GM19397 (cell line): ENCODE results near the gene MAP3K20.
"Not testable (repeated sequence)": the region's sequence is repeated elsewhere in the genome, so short reads cannot be mapped to it uniquely, and the experiment has no call there.

ENCODE experiments used
- ATAC-seq: cut with Tn5 transposase; IDR thresholded peaks from one replicate; pipeline ENCODE4 v1.9.1; 2021; ENCODE audit warnings: mild to moderate bottlenecking, moderate library complexity; ENCODE audit not compliant: unreplicated experiment

Gene MAP3K20

GRCh38 chr2:173086518-173087213, 11.0 kb downstream of the MAP3K20 start:
- ATAC-seq: no peak

GRCh38 chr2:173087214-173087581, 11.6 kb downstream of the MAP3K20 start:
- ATAC-seq: no peak

- no peak for ATAC-seq
Observed at GRCh38 chr2:173087793-173088496, 12.3 kb downstream of the MAP3K20 start.

GRCh38 chr2:173090276-173090877, 14.7 kb downstream of the MAP3K20 start:
- no peak for ATAC-seq

- ATAC-seq: no peak
Observed at GRCh38 chr2:173090973-173091660, 15.5 kb downstream of the MAP3K20 start.

- no peak for ATAC-seq
Observed at GRCh38 chr2:173091910-173092309, 16.3 kb downstream of the MAP3K20 start.

- ATAC-seq: no peak
Observed at GRCh38 chr2:173092844-173093402, 17.3 kb downstream of the MAP3K20 start.

GRCh38 chr2:173093617-173094016, 18.0 kb downstream of the MAP3K20 start:
- ATAC-seq: not testable (repeated sequence)

- no peak for ATAC-seq
Observed at GRCh38 chr2:173094731-173095130, 19.1 kb downstream of the MAP3K20 start.

- ATAC-seq: no peak
Observed at GRCh38 chr2:173095356-173095755, 19.7 kb downstream of the MAP3K20 start.

GRCh38 chr2:173099271-173099670, 23.6 kb downstream of the MAP3K20 start:
- ATAC-seq: no peak

GRCh38 chr2:173099804-173100203, 24.2 kb downstream of the MAP3K20 start:
- no peak for ATAC-seq

GRCh38 chr2:173101687-173102086, 26.0 kb downstream of the MAP3K20 start:
- ATAC-seq: no peak

- ATAC-seq: no peak
Observed at GRCh38 chr2:173104156-173104555, 28.5 kb downstream of the MAP3K20 start.

- no peak for ATAC-seq
Observed at GRCh38 chr2:173106959-173107628, 31.4 kb downstream of the MAP3K20 start.

- no peak for ATAC-seq
Observed at GRCh38 chr2:173107629-173108022, 32.0 kb downstream of the MAP3K20 start.

- no peak for ATAC-seq
Observed at GRCh38 chr2:173109253-173110188, 33.9 kb downstream of the MAP3K20 start.

GRCh38 chr2:173117678-173118077, 42.0 kb downstream of the MAP3K20 start:
- no peak for ATAC-seq

GRCh38 chr2:173118395-173118794, 42.7 kb downstream of the MAP3K20 start:
- ATAC-seq: no peak
